ENCODE results near the gene ARHGAP26. TPM values are rescaled to one million over a fixed set of nuclear protein-coding genes. Genes with fewer than 3 reads are reported as not detected.

The ARHGAP26 gene
- total RNA-seq, 4 donors from 2014 or later, result 28.2 to 52.3 (median 37.9) TPM

GRCh38 chr5:143037071-143037470 lies 266.9 kb downstream of the ARHGAP26 start:
- intact Hi-C loops (cut with DNase I), result no loop called here
- WGBS, 2 donors, result 80 to 95% methylated on average over 3 of the region's 3 CpGs
- H3K4me1 ChIP-seq, result peaks cover 0 to 5% of the 10 kb centered on the region in 2 donors
- H3K9me3 ChIP-seq, result no peaks in the 10 kb centered on the region
- no peak overlapping the region for H3K4me3 ChIP-seq (replicated peaks in 1 of 3)
- no peak overlapping the region for H3K27ac ChIP-seq
- no peak for DNase-seq
- no peaks in the 10 kb centered on the region for H3K36me3 ChIP-seq
- H3K27me3 ChIP-seq, result no peaks in the 10 kb centered on the region
- TF ChIP-seq POLR2A (IDR thresholded peaks at IDR 0.05) (no peak), CTCF (IDR thresholded peaks at IDR 0.05) (no peak)

GRCh38 chr5:143037708-143038107 lies 267.5 kb downstream of the ARHGAP26 start:
- H3K4me3 ChIP-seq (replicated peaks in 1 of 3), result no peak overlapping the region
- no peak overlapping the region for H3K27ac ChIP-seq
- no peaks in the 10 kb centered on the region for H3K27me3 ChIP-seq
- 86 to 100% methylated on average over 1 of the region's 1 CpG for WGBS, 2 donors
- TF ChIP-seq POLR2A (IDR thresholded peaks at IDR 0.05), result no peak
- TF ChIP-seq CTCF (IDR thresholded peaks at IDR 0.05), result no peak
- no peak for DNase-seq
- peaks cover 0 to 9% of the 10 kb centered on the region in 2 donors for H3K4me1 ChIP-seq
- H3K9me3 ChIP-seq, result no peaks in the 10 kb centered on the region
- peaks cover 0 to 2% of the 10 kb centered on the region in 2 donors for H3K36me3 ChIP-seq
- intact Hi-C loops (cut with DNase I), result no loop called here

DNA sequence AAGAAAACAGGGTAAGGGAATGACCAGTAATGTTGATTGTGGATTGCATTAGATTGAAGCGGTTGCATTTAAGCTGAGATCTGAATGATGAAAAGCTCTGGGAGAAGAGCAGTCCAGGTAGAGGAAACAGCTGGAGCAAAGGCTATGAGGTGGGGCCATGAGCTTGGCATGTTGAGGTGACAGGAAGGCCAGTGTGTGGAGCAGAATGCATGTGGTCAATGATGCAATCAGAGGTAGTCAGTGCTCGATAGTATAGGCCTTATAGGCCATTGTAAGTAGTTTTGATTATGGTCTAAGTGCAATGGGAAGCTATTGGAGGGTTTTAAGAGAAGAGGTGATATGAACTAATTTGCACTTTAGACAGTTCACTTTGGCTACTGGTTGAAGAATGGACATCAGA lies 270.4 kb downstream of the ARHGAP26 start:
- Histone ChIP-seq H3K4me3 (replicated peaks in 1 of 3) (no peak overlapping the region), H3K27me3 (no peaks in the 10 kb centered on the region), H3K27ac (no peak overlapping the region), H3K9me3 (no peaks in the 10 kb centered on the region), H3K36me3 (peaks cover 0 to 2% of the 10 kb centered on the region in 2 donors), H3K4me1 (peaks cover 0 to 9% of the 10 kb centered on the region in 2 donors)
- TF ChIP-seq POLR2A (IDR thresholded peaks at IDR 0.05) (no peak), CTCF (IDR thresholded peaks at IDR 0.05) (no peak)
- intact Hi-C loops (cut with DNase I), result no loop called here
- WGBS, 2 donors, result 90 to 92% methylated on average over 2 of the region's 2 CpGs
- no peak for DNase-seq

- Histone ChIP-seq H3K36me3 (peaks cover 0 to 2% of the 10 kb centered on the region in 2 donors), H3K4me3 (replicated peaks in 1 of 3) (no peak overlapping the region), H3K9me3 (no peaks in the 10 kb centered on the region), H3K27ac (no peak overlapping the region), H3K4me1 (peaks cover 0 to 9% of the 10 kb centered on the region in 2 donors), H3K27me3 (no peaks in the 10 kb centered on the region)
- intact Hi-C loops (cut with DNase I), result no loop called here
- TF ChIP-seq POLR2A (IDR thresholded peaks at IDR 0.05) (no peak), CTCF (IDR thresholded peaks at IDR 0.05) (no peak)
- DNase-seq, result no peak
- 76 to 83% methylated on average over 7 of the region's 7 CpGs for WGBS, 2 donors
Observed at GRCh38 chr5:143041461-143041860, 271.3 kb downstream of the ARHGAP26 start.

- 77 to 85% methylated on average over 4 to 6 of the region's 6 CpGs for WGBS, 2 donors
- no peak for TF ChIP-seq POLR2A (IDR thresholded peaks at IDR 0.05)
- no peak for TF ChIP-seq CTCF (IDR thresholded peaks at IDR 0.05)
- H3K9me3 ChIP-seq, result no peaks in the 10 kb centered on the region
- no peak overlapping the region for H3K27ac ChIP-seq
- DNase-seq, result no peak
- H3K27me3 ChIP-seq, result no peaks in the 10 kb centered on the region
- H3K4me3 ChIP-seq (replicated peaks in 1 of 3), result no peak overlapping the region
- peaks cover 0 to 2% of the 10 kb centered on the region in 2 donors for H3K36me3 ChIP-seq
- intact Hi-C loops (cut with DNase I), result no loop called here
- H3K4me1 ChIP-seq, result peaks cover 0 to 9% of the 10 kb centered on the region in 2 donors
Observed at GRCh38 chr5:143041972-143042770, 272.0 kb downstream of the ARHGAP26 start.
